ENCODE measurements around the gene PDE4B.

DNA sequence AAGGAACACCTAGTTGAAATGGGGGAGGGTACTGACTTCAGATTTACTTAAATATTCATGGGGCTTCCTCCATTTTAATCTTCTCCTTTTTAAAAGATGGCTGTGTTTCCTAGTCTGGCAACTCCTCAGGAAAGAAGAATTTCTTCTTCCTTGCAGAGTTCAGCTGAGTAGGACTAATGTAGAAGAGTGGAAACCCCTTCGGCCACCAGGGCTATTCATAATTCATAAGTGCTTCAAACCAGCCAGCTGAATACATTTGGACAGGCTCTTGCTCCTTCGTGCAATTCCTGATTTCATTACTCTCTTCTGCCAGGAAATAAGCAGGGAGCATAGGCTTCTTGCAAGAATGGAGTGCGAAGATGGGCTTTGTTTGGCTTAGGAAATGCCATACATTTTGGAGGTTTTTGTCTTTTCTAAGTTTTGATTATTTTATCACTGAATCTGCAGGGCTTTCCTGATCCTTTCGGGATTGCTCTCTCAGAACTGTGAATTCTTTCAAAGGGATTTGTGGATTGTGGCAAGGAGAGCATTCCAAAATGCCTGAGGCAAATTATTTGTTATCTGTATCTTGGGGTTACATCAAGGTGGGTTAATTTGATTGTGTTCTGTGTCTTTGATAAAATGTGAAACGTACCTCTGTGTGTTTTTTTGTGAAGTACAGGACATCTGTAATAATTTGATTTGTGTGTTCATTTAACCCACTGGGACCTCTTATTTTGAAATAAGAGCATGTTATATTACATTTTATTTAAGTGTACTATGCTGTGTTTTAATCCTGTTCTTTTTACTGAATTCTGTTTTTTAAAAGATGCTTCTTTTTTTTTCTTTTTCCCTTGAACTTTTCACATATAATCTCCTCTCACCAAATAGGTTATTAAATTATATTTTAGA is 561.9 kb downstream of the PDE4B start:
- TF ChIP-seq RFX5 (IDR thresholded peaks at IDR 0.05): no peak
- no peak for TF ChIP-seq CHD2 (IDR thresholded peaks at IDR 0.05; ENCODE audit: low read length, partially characterized antibody)
- TF ChIP-seq, protein P1, sequence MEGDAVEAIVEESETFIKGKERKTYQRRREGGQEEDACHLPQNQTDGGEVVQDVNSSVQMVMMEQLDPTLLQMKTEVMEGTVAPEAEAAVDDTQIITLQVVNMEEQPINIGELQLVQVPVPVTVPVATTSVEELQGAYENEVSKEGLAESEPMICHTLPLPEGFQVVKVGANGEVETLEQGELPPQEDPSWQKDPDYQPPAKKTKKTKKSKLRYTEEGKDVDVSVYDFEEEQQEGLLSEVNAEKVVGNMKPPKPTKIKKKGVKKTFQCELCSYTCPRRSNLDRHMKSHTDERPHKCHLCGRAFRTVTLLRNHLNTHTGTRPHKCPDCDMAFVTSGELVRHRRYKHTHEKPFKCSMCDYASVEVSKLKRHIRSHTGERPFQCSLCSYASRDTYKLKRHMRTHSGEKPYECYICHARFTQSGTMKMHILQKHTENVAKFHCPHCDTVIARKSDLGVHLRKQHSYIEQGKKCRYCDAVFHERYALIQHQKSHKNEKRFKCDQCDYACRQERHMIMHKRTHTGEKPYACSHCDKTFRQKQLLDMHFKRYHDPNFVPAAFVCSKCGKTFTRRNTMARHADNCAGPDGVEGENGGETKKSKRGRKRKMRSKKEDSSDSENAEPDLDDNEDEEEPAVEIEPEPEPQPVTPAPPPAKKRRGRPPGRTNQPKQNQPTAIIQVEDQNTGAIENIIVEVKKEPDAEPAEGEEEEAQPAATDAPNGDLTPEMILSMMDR (IDR thresholded peaks at IDR 0.05): no peak
- no peak for TF ChIP-seq NFE2L2 (conservative IDR thresholded peaks at IDR 0.05; ENCODE audit: low read length)
- TF ChIP-seq SMC3 (IDR thresholded peaks at IDR 0.05): no peak
- TF ChIP-seq RAD21 (conservative IDR thresholded peaks at IDR 0.05 in 1 of 2, IDR thresholded peaks at IDR 0.05 in 1 of 2): no peak
- TF ChIP-seq POLR2A (IDR thresholded peaks at IDR 0.05; ENCODE audit: low read length): no peak
- no peak for TF ChIP-seq EP300 (IDR thresholded peaks at IDR 0.05)
- no peak for TF ChIP-seq TP53 (CRISPR knock-in tag; IDR thresholded peaks at IDR 0.05)
- no peak for TF ChIP-seq CEBPB (IDR thresholded peaks at IDR 0.05)
- TF ChIP-seq, protein P2, sequence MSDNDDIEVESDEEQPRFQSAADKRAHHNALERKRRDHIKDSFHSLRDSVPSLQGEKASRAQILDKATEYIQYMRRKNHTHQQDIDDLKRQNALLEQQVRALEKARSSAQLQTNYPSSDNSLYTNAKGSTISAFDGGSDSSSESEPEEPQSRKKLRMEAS (IDR thresholded peaks at IDR 0.05): no peak
- no peak for TF ChIP-seq PHF8 (IDR thresholded peaks at IDR 0.05; ENCODE audit: borderline replicate concordance, low read depth)
- no peak for TF ChIP-seq RARB (CRISPR knock-in tag; IDR thresholded peaks at IDR 0.05)
- TF ChIP-seq MYC (IDR thresholded peaks at IDR 0.05; ENCODE audit: borderline replicate concordance, low read length): no peak

Data from A549 (cell line).